Measurements from ENCODE around the gene SLX4IP.

DNA sequence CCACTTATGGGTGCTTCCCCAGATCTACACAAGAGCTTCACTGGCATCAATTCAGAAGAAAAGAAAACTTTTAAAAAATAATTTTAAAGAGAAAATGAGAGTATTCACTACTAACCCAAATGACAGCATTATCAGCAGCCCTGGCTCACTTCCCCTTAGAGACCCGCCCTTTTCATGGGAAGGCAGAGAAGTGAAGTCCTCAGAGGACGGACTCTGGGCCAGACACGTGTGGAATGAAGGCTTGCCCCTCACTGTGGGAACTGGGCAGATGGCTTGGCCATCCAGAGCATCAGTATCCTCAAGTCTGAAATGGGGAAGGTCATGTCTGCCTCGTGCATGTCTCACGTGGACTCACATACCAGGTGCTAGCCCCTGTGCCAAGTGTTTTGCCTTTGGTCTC is 175.1 kb downstream of the SLX4IP start:
- TF ChIP-seq, protein P1, sequence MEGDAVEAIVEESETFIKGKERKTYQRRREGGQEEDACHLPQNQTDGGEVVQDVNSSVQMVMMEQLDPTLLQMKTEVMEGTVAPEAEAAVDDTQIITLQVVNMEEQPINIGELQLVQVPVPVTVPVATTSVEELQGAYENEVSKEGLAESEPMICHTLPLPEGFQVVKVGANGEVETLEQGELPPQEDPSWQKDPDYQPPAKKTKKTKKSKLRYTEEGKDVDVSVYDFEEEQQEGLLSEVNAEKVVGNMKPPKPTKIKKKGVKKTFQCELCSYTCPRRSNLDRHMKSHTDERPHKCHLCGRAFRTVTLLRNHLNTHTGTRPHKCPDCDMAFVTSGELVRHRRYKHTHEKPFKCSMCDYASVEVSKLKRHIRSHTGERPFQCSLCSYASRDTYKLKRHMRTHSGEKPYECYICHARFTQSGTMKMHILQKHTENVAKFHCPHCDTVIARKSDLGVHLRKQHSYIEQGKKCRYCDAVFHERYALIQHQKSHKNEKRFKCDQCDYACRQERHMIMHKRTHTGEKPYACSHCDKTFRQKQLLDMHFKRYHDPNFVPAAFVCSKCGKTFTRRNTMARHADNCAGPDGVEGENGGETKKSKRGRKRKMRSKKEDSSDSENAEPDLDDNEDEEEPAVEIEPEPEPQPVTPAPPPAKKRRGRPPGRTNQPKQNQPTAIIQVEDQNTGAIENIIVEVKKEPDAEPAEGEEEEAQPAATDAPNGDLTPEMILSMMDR (IDR thresholded peaks at IDR 0.05) = no peak
- TF ChIP-seq POLR2A (IDR thresholded peaks at IDR 0.05) = no peak
